Subcutaneous preadipocyte (primary cell): Measurements from ENCODE around the gene LSM4. TPM values are rescaled to one million over a fixed set of nuclear protein-coding genes. Genes with fewer than 3 reads are reported as not detected.

Experiments used
- small RNA-seq: library from RNA; depleted of rRNA; stranded (forward); fragments of <200 nt; gene quantifications from one replicate; pipeline ENCODE3, GENCODE V24; 2012
- total RNA-seq: library from RNA; depleted of rRNA; stranded (reverse); fragments of >200 nt; gene quantifications from 2 replicates; pipeline ENCODE4 v1.2.3, GENCODE V29; 2012

Gene LSM4
- total RNA-seq: 146 and 148 TPM in 2 replicates

GRCh38 chr19:18322759-18323460 lies at the start of gene LSM4:
TSS of gene LSM4 (minus strand) at chr19:18323076. CDS start at chr19:18323020, 56 bp downstream.

DNA sequence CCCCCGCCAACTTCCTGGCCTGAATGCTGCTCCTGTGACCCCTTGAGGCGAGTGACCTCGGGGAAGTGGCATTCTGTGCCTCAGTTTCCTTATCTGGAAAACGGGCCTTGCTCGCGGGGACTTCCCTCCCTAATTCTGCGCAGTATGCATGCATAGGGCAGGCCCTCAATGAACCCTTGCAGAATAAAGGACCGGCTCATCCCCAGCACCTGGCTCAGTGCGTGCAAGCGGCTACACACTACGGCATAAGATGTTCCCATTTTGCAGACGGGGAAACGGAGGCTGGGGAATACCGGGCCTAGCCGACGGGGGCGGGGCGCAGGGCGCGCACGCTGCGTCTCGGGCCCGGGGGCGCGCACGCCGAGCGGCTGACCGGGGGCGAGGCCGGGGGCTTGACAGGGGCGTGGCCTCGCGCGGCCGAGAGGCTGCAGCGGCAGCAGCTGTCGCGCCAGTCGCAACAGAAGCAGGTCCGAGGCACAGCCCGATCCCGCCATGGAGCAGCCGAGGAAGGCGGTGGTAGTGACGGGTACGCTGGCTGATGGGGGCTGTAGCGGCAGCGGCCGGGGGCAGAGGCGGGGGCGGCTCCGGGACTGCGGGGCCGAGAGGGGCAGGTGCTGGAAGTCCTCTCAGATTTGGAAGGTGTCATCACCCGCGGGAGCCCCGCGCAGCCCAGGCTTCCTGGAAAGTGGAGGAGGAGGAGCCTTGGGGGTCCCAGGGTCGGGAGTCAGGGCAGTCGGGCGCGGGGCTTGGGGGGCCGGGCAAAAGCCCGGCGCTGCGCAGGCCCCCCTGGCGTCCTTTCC lies 17.5 kb upstream of the LSM4 start, which contains the start of gene PGPEP1:
PGPEP1 (plus strand) TSS at position 409 of the 800 bp plus-strand sequence; CDS start at position 493, 84 bp downstream.

DNA sequence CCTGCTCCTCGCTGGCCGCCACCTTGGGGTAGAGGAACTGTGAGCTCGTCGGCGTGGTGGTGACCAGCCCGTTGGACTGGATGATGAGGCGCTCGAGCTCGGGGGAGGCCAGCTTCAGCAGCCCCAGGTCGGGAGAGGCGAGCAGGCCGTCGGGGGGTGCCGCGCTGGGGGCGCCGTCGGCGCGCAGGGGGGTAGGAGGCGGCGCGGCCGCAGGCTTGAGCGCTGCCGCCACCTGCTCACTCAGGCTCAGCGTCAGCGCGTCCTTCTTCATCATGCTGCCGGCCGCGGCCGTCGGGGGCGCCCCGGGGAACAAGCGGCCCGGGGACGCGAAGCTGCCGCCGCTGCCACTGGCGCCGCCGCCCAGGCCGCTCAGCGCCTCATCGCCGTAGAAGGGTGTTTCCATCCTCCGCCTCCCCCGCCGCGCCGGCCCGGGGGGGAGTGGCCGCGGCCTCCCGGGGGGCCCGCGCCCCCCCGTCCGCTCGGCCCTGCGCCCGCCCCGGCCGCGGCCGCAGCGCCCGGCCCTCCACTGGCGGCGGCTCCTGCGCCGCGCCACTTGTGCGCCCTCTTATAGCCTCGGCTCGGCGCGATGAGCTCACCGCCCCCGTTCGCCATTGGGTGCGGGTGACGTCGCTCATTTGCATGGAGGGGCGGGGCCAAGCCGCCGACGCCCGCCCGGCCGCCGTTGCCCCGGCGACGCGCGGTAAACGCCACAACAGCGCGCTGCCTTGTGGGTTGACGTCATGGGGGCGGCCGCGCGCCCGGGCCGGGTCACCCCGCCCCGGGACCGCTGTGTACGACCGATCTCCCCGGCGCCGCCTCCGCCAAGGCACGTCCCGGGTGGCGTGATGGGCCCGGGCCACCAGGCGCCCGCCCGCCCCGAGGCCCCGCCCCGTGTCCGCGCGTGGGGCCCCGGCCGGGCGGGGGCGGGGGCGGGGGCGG lies 41.5 kb downstream of the LSM4 start, which contains the start of gene JUND:
JUND (minus strand) TSS at position 541 of the 939 bp plus-strand sequence; CDS start at position 403, 138 bp downstream.

DNA sequence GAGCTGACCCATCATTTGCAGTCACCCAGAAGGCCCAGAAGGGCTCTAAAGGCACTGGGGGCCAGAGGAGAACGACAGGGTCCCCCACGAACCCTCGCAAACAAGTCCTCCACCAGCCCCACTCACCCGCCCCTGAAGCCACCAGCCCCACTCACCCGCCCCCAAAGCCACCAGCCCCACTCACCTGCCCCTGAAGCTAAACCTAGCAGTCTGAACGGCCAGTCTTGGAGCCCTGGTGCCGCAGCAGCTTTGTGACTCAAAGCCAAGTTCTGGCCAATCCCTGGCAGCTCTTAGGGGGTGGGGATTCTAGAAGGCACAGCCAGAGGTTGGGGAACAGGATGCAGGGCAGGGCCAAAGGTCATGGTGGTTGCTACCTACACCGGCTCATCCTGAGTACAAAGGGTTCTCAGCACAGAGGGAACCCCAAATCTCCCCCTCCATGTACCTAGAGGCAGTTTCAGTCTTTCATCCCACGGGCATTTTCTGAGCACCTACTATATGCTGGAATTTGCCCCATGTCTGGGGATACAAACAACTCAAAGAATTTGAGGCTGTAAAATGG lies 48.6 kb downstream of the LSM4 start, which contains the start of gene IQCN:
IQCN (minus strand) TSS at position 234 of the 562 bp plus-strand sequence. CDS start 4,974 bp downstream, outside the sequence.

Small RNA genes lying within 50 kb of the gene (small RNA-seq; reads per million reads assigned to genes)
- 0.11 reads per million for gene MIR3188
- gene RN7SL513P: not detected
- gene RPL39P38: not detected

Other genes with a start within 250 kb of the LSM4 start
- gene IL12RB1, start 236.1 kb downstream of the LSM4 start, total RNA-seq: under 0.01 TPM in 1 of 2 replicates, not detected in the other
- gene MAST3, start 225.3 kb downstream of the LSM4 start, total RNA-seq: 1.8 and 2.5 TPM in 2 replicates
- 20.2 and 25.0 TPM in 2 replicates for gene PIK3R2, start 169.9 kb downstream of the LSM4 start, total RNA-seq
- 29.1 and 30.9 TPM in 2 replicates for gene IFI30, start 149.3 kb downstream of the LSM4 start, total RNA-seq
- 8.1 and 10.9 TPM in 2 replicates for gene MPV17L2, start 129.9 kb downstream of the LSM4 start, total RNA-seq
- 1.1 and 1.2 TPM in 2 replicates for gene RAB3A, start 119.0 kb downstream of the LSM4 start, total RNA-seq
- 0.20 TPM in 1 of 2 replicates, not detected in the other for gene PDE4C, start 96.6 kb downstream of the LSM4 start, total RNA-seq
- 0.39 and 0.73 TPM in 2 replicates for gene IQCN, start 48.6 kb downstream of the LSM4 start, total RNA-seq
- gene JUND, start 41.5 kb downstream of the LSM4 start, total RNA-seq: 96.2 and 99.6 TPM in 2 replicates
- 14.0 and 17.4 TPM in 2 replicates for gene PGPEP1, start 17.5 kb upstream of the LSM4 start, total RNA-seq
- gene GDF15, start 63.1 kb upstream of the LSM4 start, total RNA-seq: 17.3 and 18.0 TPM in 2 replicates
- gene LRRC25, start 74.5 kb upstream of the LSM4 start, total RNA-seq: not detected in 2 replicates
- 69.8 and 77.4 TPM in 2 replicates for gene SSBP4, start 96.3 kb upstream of the LSM4 start, total RNA-seq
- gene ISYNA1, start 115.1 kb upstream of the LSM4 start, total RNA-seq: 2.6 and 4.7 TPM in 2 replicates
- gene ELL, start 199.0 kb upstream of the LSM4 start, total RNA-seq: 14.7 and 17.0 TPM in 2 replicates
- gene FKBP8, start 220.5 kb upstream of the LSM4 start, total RNA-seq: 185 and 224 TPM in 2 replicates
- 113 and 126 TPM in 2 replicates for gene KXD1, start 234.8 kb upstream of the LSM4 start, total RNA-seq
- gene UBA52, start 248.8 kb upstream of the LSM4 start, total RNA-seq: 449 and 860 TPM in 2 replicates